Measurements from ENCODE around the gene SPNS1. TPM values are rescaled to one million over a fixed set of nuclear protein-coding genes. Genes with fewer than 3 reads are reported as not detected.
"Not testable (repeated sequence)": the region's sequence is repeated elsewhere in the genome, so short reads cannot be mapped to it uniquely, and the experiment has no call there.

The SPNS1 gene
- total and polyA plus RNA-seq, 2 of the 8 experiments (the other 6 are each of a cell fraction or from before 2014, with no cell fraction given) = 48.8 to 66.9 TPM

GRCh38 chr16:28980330-28980729 lies 5.8 kb downstream of the SPNS1 start:
- DNase-seq (ENCODE audit: low read depth in 1 of 2, low spot score in 2 of 2); H4K5ac ChIP-seq (ENCODE audit: insufficient read length, low read depth, low read length); H3K9ac ChIP-seq (replicated peaks in 1 of 4; ENCODE audit: extremely low read depth in 1 of 4, low read depth in 3 of 4, low read length in 3 of 4); H2BK20ac ChIP-seq (ENCODE audit: low read length); FAIRE-seq; H3K79me2 ChIP-seq (ENCODE audit: control insufficient read depth in 1 of 2, insufficient read depth in 2 of 2, low read length in 2 of 2); H2AK5ac ChIP-seq (ENCODE audit: low read depth, low read length); H3K79me1 ChIP-seq (ENCODE audit: low read depth, low read length); H4K91ac ChIP-seq (replicated peaks; ENCODE audit: insufficient read length, low read length); H4K20me1 ChIP-seq (replicated peaks in 1 of 2; ENCODE audit: control insufficient read depth in 1 of 2, insufficient read depth in 2 of 2, low read length in 2 of 2); H3K27me3 ChIP-seq (replicated peaks in 1 of 4; ENCODE audit: control insufficient read depth in 3 of 4, extremely low read depth in 1 of 4, insufficient read depth in 3 of 4, low read length in 3 of 4); H2AFZ ChIP-seq (ENCODE audit: low read length); H3K4me2 ChIP-seq (ENCODE audit: insufficient read depth in 1 of 2, low read depth in 2 of 2, low read length in 2 of 2); H3K56ac ChIP-seq (replicated peaks; ENCODE audit: insufficient read length, low read depth, low read length); H3K4ac ChIP-seq (replicated peaks; ENCODE audit: insufficient read length, low read depth, low read length); H3K4me1 ChIP-seq (replicated peaks in 1 of 4; ENCODE audit: control insufficient read depth in 3 of 4, insufficient read depth in 4 of 4, low read length in 3 of 4); H4K8ac ChIP-seq (ENCODE audit: extremely low read depth, insufficient read depth, low read length); H3K27ac ChIP-seq (ENCODE audit: low read depth, low read length); H3K18ac ChIP-seq (ENCODE audit: extremely low read depth, low read length); H2BK15ac ChIP-seq (ENCODE audit: low read length); H2BK12ac ChIP-seq (ENCODE audit: low read depth, low read length); H3K9me3 ChIP-seq (ENCODE audit: insufficient read depth in 2 of 2, low read depth in 1 of 2, low read length in 1 of 2); H2BK5ac ChIP-seq (ENCODE audit: low read depth, low read length); H3K23me2 ChIP-seq (ENCODE audit: low read depth, low read length); H3K4me3 ChIP-seq (ENCODE audit: extremely low read depth in 1 of 4, insufficient read depth in 2 of 4, low read depth in 3 of 4, low read length in 4 of 4); H2BK120ac ChIP-seq (replicated peaks; ENCODE audit: low read depth, low read length); H3K14ac ChIP-seq (ENCODE audit: insufficient read length); H3K23ac ChIP-seq (ENCODE audit: insufficient read length): not testable (repeated sequence)
- H3K36me3 ChIP-seq (ENCODE audit: control insufficient read depth in 2 of 4, insufficient read depth in 4 of 4, low read length in 3 of 4) = peaks cover 0 to 16% (median 5%) of the 10 kb centered on the region in 4 experiments; a peak in 4 of 8 replicates
- TF ChIP-seq MAX (IDR thresholded peaks at IDR 0.05) (0 out of 2 replicates have a peak, but pooled peaks have one; percentile 17), CTCF (IDR thresholded peaks at IDR 0.05; ENCODE audit: control extremely low read depth in 1 of 3, insufficient read depth in 1 of 3, low read depth in 1 of 3, low read length in 3 of 3) (peak; percentile 19 to 27 (median 24); a peak in 3 of 4 replicates)
- WGBS, 2 experiments (ENCODE audit: extremely low coverage in 1 of 2, insufficient coverage in 1 of 2, insufficient read length in 1 of 2, insufficient replicate concordance in 2 of 2, low coverage in 1 of 2, low lambda C conversion rate in 2 of 2, missing lambda C conversion rate in 1 of 2) = 84% methylated on average over 7 of the region's 7 CpGs; no CpG with 5 or more reads in 1 of the 2 experiments
- ChIA-PET POLR2A (ENCODE audit: partially characterized antibody) (interaction anchor here (1.1 to 1.9 kb wide), 2 partner anchors 10 to 18 kb away, joined by 3 to 4 read pairs; no protein-coding TSS in a partner anchor), CTCF (ENCODE audit: partially characterized antibody) (interaction anchor here (0.7 to 4.6 kb wide), 20 partner anchors 9 to 129 kb away, joined by 3 to 18 read pairs (median 4); no protein-coding TSS in a partner anchor)

All from H1 (cell line).